Renal cortical epithelial cell (primary cell): Measurements from ENCODE around the gene ATP4B. TPM values are rescaled to one million over a fixed set of nuclear protein-coding genes. Genes with fewer than 3 reads are reported as not detected.

Experiments
- DNase-seq: peaks from one replicate; pipeline ENCODE4 v3.0.0-alpha.2; 2011; ENCODE audit warnings: low read depth
- total RNA-seq: library from RNA; depleted of rRNA; stranded (reverse); fragments of >200 nt; gene quantifications from 2 replicates; pipeline ENCODE4 v1.2.3, GENCODE V29; 2014

ATP4B gene
- not detected in 2 replicates for total RNA-seq

DNA sequence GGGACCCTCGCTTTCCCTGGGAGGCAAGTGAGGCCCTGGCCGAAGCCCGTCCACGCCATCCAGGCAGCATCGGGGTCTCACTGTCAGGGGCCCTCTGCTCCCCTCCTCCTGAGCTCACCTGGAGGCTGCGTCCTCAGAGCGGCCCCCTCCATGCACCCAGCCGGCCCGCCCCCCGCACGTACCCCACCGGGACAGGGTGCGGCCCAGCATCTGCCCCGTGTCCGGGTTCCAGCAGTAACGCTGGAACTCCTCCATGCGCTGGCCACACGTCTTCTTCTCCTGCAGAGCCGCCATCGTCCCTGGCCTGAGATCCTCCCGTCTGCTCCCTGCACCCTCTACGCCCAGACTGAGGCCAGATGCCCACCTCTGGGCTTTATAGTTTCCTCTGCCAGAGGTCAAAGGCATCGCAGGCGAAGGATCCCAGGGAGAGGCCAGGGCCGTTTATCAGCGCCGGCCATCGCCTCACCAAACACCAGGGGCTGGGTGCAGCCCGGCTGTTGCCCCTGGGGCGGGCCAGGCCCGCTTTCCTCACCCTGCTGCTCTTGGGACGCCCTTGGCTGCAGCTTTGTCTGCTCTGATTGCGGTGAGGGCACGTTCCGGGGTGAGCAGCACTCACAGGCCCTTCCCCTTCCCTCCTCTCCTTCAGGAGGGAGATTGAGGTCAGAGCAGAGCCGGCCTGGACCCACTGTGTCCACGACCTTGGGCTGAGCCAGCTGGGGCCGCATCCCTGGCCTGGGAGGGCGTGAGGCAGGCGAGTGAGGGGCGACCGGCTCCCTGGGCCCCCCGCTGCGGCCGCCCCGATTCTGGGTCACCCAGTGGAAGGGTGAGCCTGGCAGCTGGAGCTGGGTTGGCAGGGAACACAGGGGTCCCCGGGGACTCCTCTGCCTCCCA lies at the start of gene ATP4B:
TSS of gene ATP4B (minus strand) at position 348 of the 891 bp plus-strand sequence. CDS start at position 294, 54 bp downstream.
- DNase-seq = no peak

DNA sequence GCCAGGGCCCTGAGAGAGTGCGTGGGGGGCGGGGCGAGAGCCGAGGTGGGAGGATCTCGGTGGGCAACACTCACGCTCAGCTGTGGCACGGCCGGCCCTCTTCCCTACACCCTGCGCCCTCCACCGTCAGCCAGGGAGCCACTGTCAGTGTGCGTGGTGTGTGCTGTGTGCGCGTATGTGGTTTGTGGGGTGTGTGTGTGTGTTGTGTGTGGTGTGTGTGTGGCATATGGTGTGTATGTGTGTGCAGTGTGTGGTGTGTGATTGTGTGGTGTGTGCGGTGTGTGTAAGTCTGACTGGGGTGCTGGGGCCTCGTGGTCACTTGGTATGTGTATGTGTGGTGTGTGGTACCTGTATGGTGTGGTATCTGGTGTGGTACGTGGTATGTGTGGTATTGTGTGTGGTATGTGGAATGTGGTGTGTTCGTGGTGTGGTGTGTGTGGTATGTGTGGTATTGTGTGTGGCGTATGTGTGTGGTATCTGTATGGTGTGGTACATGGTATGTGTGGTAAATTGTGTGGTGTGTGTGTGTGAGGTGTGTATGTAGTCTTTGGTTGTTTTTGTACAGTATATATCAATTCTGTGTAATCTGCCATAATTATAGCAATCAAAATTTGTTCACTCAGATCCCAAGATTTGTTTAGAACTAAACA lies 14.1 kb upstream of the ATP4B start:
- DNase-seq = no peak

DNA sequence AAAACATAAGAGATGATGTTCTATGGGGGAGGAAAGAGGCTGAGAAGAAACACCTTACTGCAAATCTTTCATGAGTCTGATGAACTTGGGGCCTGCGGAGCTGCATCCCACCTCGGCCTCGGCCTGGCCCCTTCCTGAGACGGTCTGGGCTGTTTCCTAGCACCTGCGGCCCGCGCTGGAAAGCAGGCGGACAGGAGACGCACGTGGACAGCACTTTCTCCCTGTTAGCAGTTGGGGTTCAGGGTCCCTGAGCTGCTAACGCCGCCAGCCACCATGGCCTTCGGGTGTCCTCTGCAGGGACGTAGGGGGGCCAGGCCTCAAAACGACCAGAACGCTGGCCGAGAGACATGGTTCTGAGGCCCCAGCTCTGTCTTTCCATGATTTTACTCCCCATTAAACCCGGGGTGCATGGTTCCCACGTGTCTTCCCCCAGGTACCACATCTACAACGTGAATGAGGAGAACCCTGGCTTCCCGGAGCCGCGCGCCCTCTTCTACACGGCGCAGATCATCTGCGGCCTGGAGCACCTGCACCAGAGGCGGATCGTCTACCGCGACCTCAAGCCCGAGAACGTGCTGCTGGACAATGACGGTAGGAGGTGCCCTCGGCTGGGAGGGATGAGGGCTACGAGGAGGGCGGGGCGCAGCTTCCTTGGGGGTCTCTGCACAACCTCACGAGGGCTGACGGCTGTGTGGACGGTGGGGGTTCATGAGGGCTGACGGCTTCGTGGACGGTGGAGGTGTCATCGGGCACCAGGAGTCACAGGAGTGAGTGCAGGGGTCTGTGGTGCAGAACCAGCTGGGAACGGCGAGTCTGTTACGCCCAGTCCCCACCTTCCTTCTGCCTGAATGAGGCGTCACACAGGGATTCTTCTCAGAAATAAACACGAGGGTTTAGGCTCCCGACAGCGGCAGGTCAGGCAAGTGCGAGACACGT lies 13.3 kb upstream of the ATP4B start:
- no peak for DNase-seq

DNA sequence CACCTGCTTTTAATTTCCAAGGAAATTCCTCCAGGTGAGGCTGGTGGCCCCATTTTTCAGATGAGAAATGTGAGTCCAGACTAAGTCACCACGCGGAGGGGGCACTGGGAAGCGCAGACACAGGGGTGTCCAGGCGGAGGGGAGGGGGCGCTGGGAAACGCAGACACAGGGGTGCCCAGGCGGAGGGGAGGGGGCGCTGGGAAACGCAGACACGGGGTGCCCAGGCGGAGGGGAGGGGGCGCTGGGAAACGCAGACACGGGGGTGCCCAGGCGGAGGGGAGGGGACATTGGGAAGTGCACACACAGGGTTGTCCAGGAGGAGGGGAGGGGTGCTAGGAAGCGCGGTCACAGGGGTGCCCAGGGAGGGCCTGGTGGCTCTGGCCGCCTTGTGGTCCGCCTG lies 12.5 kb upstream of the ATP4B start:
- no peak for DNase-seq

DNA sequence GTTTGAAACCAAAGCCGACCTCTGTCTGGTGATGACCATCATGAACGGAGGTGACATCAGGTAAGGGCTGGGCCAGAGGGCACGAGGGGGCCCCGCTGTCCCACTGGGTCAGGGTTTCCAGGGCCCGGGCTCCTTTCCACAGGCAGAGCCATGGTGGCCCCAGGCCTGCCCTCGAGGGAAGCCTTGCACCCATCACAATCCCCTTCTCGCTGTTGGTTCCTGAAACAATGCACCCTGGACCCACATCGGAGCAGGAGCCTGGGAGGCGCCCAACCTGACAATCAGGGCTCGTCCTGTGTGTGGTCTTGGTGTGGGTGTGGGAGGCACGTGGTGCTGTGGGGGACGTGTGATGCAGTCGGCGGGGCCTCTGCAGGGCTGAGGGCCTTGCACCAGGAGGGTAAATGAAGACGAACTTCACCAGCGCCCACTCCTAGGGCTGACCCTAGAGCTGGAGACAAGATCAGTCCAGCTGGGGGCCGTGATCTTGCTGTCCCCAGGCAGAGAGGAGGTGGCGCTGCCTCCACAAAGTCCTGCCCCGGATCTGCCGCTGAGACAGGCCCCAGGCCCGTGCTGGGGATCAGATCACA lies 11.8 kb upstream of the ATP4B start:
- DNase-seq = no peak

DNA sequence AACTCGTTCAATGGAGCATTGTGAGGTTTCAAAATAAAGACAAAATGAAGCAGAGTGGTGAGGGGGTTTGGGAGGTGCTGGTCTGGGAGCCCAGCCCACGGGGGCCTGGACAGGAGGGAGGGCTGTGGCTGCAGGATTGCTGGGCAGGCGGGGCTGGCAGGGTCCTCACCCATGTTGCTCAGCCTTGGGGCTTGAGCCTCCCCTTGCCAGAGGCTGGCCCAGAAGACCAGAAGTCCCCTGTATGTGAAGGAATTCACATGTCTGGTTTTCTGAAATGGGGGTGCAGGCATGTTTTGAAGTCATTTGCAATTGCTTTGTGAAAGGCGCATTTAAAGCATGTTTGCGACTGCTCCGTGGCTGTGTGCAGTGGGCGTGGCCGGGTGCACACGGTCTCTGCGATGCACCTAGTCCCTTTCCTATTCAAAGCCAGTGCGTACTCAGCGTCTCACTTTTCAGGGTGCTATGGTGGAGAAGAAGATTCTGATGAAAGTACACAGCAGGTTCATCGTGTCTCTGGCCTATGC lies 11.3 kb upstream of the ATP4B start:
- no peak for DNase-seq

DNA sequence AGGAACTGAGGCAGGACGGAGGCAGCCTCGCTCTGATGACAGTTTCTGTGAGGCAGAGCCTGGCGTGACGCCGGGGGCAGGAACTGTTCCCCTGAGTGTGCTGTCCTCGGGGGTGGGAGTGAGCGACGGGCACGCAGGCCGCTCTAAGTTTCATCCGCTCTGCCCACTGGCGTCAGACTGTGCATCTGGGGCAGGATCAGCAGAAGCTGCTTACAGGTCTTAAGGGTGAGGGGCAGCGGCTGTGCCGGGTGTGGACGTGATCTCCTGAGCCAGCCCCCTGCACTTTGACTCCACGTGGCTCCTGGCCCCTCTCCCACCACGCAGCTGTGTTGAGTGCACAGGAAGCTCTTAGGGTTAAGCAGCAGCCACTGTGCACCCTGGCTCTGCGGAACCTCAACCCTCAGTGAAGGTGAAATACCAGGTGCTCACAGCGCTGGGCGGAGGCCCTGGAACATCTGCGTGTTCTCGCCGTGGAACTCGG lies 10.5 kb upstream of the ATP4B start:
- no peak for DNase-seq

DNA sequence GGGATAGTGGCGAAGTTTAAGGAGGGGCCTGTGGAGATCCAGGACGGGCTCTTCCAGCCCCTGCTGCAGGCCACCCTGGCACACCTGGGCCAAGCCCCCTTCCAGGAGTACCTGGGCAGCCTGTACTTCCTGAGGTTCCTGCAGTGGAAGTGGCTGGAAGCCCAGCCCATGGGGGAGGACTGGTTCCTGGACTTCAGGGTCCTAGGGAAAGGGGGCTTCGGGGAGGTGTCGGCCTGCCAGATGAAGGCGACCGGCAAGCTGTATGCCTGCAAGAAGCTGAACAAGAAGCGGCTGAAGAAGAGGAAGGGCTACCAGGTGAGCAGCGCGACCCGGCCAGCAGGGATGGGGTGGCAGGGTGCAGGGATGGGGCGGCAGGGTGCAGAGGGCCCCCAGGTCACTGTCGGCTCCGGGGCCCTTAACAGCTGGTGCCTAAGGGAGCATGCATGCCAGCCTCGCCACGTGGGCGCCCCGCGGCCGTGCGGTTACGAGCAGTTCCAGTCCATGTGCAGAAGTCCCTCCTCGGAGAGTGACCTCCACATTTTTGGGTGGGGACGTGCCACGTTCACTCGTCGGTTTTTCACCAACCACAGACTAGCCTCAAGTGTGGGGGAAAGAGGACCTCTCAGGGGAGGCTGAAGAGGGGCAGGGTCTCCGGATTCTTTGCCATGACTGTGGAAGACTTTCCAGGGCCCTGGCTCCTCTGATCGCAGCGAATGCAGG lies 9.9 kb upstream of the ATP4B start:
- no peak for DNase-seq

DNA sequence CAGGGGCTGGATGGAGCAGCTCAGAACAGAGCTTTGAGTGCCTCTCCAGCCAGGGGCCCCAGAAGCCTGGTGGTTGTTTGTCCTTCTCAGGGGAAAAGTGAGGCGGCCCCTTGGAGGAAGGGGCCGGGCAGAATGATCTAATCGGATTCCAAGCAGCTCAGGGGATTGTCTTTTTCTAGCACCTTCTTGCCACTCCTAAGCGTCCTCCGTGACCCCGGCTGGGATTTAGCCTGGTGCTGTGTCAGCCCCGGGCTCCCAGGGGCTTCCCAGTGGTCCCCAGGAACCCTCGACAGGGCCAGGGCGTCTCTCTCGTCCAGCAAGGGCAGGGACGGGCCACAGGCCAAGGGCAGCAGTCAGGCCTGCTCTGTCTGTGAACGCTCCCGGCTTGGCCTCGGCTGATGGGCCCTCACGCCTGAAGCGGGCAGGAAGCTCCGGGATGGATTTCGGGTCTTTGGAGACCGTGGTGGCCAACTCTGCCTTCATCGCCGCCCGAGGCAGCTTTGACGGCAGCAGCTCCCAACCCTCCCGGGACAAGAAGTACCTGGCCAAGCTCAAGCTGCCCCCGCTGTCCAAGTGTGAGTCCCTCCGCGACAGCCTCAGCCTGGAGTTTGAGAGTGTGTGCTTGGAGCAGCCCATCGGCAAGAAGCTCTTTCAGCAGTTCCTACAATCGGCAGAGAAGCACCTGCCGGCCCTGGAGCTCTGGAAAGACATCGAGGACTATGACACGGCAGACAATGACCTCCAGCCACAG lies 9.1 kb upstream of the ATP4B start, which contains the start of gene GRK1:
TSS of gene GRK1 (plus strand) at position 269 of the 751 bp plus-strand sequence. CDS start at position 437, 168 bp downstream.
- no peak for DNase-seq

DNA sequence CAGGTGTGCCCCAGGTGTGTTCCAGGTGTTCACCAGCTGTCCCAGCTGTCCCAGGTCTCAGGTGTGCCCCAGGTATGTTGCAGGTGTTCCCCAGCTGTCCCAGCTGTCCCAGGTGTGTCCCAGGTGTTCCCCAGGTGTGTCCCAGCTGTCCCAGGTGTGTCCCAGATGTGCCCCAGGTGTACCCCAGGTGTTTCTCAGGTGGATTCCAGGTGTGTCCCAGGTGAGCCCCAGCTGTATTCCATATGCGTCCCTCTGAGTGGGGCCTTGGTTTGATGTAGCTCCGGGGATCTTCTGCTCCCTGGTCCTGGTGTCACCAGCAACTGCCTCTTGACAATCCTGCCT lies 8.3 kb upstream of the ATP4B start:
- no peak for DNase-seq

DNA sequence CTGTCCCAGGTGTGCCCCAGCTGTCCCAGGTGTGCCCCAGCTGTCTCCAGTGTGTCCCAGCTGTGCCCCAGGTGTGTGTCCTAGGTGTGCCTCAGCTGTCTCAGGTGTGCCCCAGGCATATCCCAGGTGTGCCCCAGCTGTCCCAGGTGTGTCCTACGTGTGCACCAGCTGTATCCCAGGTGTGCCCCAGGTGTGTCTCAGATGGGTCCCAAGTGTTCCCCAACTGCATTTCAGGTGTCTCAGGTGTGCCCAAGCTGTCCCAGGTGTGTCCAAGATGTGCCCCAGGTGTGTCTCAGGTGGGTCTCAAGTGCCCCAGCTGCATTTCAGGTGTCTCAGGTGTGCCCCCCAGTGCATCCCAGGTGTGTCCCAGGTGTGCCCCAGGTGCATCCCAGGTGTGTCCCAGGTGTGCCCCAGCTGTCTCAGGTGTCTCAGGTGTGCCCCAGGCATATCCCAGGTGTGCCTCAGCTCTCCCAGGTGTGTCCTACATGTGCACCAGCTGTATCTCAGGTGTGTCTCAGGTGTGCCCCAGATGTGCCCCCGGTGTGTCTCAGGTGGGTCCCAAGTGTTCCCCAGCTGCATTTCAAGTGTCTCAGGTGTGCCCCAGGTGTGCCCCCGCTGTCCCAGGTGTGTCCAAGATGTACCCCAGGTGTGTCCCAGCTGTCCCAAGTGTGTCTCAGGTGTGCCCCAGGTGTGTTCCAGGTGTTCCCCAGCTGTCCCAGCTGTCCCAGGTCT lies 7.8 kb upstream of the ATP4B start:
- DNase-seq = no peak

DNA sequence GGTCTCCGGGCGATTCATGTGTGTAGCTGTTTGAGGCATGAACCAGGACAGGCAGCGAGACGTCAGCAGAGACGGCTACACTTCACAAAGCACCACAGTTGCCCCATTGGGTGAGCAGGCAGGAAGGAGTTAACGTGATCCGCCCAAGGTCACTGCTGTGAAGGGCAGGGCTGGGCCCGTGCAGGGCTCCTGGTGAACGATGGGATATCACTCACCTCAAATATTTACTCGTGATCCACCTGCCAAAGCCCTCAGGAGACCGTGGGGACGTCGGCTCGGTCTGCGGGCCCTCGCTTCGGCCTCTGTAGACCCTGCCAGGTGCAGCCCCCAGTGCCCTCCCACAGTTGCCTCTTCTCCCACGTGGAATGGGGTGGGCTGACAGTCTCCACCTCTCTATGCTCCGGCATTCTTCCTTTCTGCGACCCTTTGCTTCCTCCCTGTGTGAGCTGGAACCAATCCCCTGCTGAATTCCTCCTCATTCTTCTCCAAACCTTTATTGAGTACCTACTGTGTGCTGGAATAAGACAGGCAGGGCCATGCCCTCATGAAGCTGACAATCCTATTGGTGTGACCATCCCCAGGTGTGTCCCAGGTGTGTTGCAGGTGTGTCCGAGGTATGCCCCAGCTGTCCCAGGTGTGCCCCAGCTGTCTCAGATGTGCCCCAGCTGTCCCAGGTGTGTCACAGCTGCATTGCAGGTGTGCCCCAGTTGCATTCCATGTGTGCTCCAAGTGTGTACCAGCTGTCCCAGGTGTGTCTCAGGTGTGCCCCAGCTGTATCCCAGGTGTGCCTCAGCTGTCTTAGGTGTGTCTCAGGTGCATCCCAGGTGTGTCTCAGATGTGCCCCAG lies 7.0 kb upstream of the ATP4B start:
- DNase-seq = no peak

DNA sequence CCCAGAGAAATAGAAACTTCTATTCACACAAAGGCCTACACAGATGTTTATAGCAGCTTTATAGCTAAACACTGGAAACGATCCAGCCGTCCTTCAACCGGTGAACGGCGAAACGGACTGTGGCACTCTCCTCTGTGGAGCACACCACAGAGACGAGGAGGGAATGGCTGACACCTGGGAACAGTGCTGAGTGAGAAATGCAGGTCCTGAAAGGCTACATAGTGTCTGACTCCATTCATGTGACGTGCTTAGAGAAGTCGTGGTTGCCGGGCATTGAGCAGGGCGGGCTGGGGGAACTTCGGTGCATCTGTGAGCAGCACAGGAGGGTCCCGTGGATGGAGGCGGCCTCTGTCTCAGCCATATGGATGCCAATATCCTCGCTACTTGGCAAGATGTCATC lies 5.9 kb upstream of the ATP4B start:
- DNase-seq = no peak

DNA sequence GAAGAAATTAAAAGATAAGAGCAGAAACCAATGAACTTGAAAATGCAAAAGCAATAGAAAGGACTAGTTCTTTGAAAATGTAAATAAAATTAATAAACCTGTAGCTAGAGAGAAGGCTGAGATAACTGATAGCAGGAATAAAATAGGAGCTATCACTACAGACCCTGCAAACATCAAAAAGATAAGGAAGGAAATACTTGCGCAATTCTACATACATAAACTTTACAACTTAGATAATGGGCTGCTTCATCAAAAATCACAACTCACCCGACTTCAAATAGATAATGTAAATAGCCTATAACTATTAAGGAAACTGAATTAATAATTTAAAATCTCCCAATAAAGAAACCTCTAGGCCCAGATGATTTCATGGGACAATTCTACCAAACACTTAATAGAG lies 3.5 kb upstream of the ATP4B start:
- no peak for DNase-seq

DNA sequence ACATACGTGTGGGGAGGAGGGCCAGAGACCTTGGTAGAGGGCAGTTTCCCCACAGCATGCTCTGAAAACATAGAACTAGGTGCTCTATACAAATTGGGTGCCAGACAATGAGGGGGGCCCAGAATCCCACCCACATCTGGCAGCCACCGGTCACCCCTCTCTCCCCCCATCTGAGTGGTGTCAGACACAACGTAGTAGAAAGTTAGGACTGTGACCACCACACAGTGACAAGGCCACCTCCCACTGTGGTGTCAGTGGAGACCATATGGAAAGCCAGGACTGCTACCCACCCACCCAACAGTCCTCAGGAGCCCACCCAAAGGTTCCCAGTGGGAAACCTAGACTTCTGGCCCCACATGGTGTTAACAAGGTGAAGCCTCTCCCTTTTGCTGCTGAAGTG lies 2.1 kb upstream of the ATP4B start:
- DNase-seq = no peak

DNA sequence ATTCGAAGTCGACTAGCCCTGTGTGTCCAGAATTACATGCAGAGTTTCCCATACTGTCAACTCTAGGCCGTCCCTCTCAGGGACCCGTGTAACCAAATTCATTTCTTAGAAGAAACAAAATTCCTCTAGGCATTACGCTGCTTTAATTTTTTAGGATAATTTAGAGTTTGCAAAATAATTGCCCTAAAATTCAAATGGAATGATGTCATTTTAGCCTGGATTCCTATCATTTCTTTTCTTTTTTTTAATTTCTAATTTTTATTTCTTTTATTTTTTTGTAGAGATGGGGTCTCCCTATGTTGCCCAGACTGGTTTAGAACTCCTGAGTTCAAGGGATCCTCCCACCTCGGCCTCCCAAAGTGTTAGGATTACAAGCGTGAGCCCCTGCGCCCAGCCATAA lies 1.3 kb upstream of the ATP4B start:
- DNase-seq = no peak

DNA sequence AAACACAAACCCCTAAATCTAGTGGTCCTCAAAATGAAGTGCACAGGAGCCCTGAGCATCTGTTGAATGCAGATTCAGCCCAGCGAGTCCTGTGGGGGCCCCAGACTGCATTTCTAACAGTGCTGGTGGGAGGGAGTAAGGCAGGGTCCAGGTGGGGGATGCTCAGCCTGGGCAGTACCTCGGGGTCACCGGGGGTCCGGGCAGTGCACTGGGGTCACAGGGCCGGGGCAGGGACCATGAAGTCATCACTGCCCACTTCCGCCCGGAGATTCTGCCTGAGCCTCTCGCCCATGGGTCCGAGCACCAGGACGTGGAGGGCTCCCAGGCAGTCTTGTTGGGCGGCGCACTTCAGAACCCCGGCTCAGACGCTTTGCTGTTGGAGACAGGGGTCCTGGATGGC lies 838 bp upstream of the ATP4B start:
- no peak for DNase-seq
